GM12878 (cell line): ENCODE data around the gene ANKRD16. TPM values are rescaled to one million over a fixed set of nuclear protein-coding genes. Genes with fewer than 3 reads are reported as not detected.

Experiments used
- ATAC-seq: fragments of 200-7000 bp; cut with Tn5 transposase; 3 replicates; pipeline ENCODE4 v1.9.1; 2020; ENCODE audit warnings: mild to moderate bottlenecking, moderate library complexity
- BruUV-seq: library from RNA; stranded (reverse); fragments of 400-500 nt; replicated peaks from 2 replicates; lab custom pipeline; 2021; lab: Mats Ljungman, UMichigan
- CTCF ChIA-PET: fragments of 300-600 bp; sonication (Branson Sonifier 250); formaldehyde crosslinking; extraction: SDS; loops from one replicate; lab custom pipeline; 2021; ENCODE audit warnings: inconsistent platforms; lab: Yijun Ruan, JAX
- POLR2A ChIA-PET: fragments of 350-600 bp; formaldehyde crosslinking; extraction: SDS; loops from one replicate; lab custom pipeline; 2021; ENCODE audit warnings: inconsistent platforms; lab: Charles Lee
- RAD21 ChIA-PET: fragments of 300-600 bp; sonication (Branson Sonifier 250); formaldehyde crosslinking; loops from one replicate; lab custom pipeline; 2023; ENCODE audit warnings: antibody characterized with exemption; ENCODE audit not compliant: unreplicated experiment; lab: Charles Lee
- SMC1A ChIA-PET: fragments of 300-600 bp; sonication (Branson Sonifier 250); formaldehyde crosslinking; loops from one replicate; lab custom pipeline; 2023; ENCODE audit not compliant: unreplicated experiment, uncharacterized antibody; lab: Charles Lee
- DNase-seq: peaks from one replicate; pipeline ENCODE4 v3.0.0-alpha.2; 2011; ENCODE audit warnings: low read depth, low spot score
- FAIRE-seq: peaks from 3 replicates; lab custom pipeline; 2011; peaks lifted over from hg19 to GRCh38; lab: Jason Lieb, UNC
- H2AFZ ChIP-seq: 2 replicates; pipeline ENCODE4 v1.6.0; 2011; ENCODE audit warnings: low read depth, low read length, control low read depth; ENCODE audit not compliant: control insufficient read depth
- H3K27ac ChIP-seq: 2 replicates; pipeline ENCODE4 v1.5.1; 2011; ENCODE audit warnings: control low read depth; ENCODE audit not compliant: control insufficient read depth, insufficient read depth
- H3K27me3 ChIP-seq, 2 experiments: replicated peaks in 1 of 2; 2 replicates each; pipeline versions ENCODE4 v1.6.0 to v1.6.1; 2011; ENCODE audit warnings: low read length in 1 of 2; ENCODE audit not compliant: control insufficient read depth in 2 of 2, insufficient read depth in 2 of 2
- H3K36me3 ChIP-seq, 2 experiments: 2 replicates each; pipeline ENCODE4 v1.5.1; 2011; ENCODE audit warnings: low read length in 1 of 2; ENCODE audit not compliant: control insufficient read depth in 2 of 2, insufficient read depth in 2 of 2
- H3K4me1 ChIP-seq: 2 replicates; pipeline ENCODE4 v1.6.1; 2011; ENCODE audit warnings: mild to moderate bottlenecking, low read length, moderate library complexity, mixed read lengths; ENCODE audit not compliant: control insufficient read depth, insufficient read depth
- H3K4me2 ChIP-seq: 2 replicates; pipeline ENCODE4 v1.6.0; 2011; ENCODE audit warnings: control low read depth; ENCODE audit not compliant: control insufficient read depth, insufficient read depth
- H3K4me3 ChIP-seq: fragments of 200-600 bp; sonication (generic); 2 replicates; pipeline ENCODE4 v1.5.1; 2016
- H3K79me2 ChIP-seq: 2 replicates; pipeline ENCODE4 v1.6.0; 2011; ENCODE audit warnings: low read length; ENCODE audit not compliant: control insufficient read depth, insufficient read depth
- H3K9ac ChIP-seq: 2 replicates; pipeline ENCODE4 v1.8.0; 2011; ENCODE audit warnings: low read length, control low read depth, mixed read lengths; ENCODE audit not compliant: control insufficient read depth, insufficient read depth
- H3K9me3 ChIP-seq: replicated peaks from 3 replicates; pipeline ENCODE4 v1.5.1; 2011; ENCODE audit warnings: mild to moderate bottlenecking, low read length; ENCODE audit not compliant: control insufficient read depth, insufficient read depth
- H4K20me1 ChIP-seq: 2 replicates; pipeline ENCODE4 v1.6.0; 2011; ENCODE audit not compliant: control insufficient read depth, insufficient read depth
- DPF2 ChIP-seq: fragments of 450-650 bp; IDR thresholded peaks from 2 replicates; pipeline ENCODE4 v1.6.1; 2017; ENCODE audit warnings: mild to moderate bottlenecking
- IKZF1 ChIP-seq: fragments of 450-650 bp; conservative IDR thresholded peaks from 2 replicates; pipeline ENCODE4 v1.6.1; 2017; ENCODE audit warnings: antibody characterized with exemption, mild to moderate bottlenecking
- KLF5 ChIP-seq: fragments of 450-650 bp; IDR thresholded peaks from 2 replicates; pipeline ENCODE4 v1.6.1; 2014; ENCODE audit warnings: mild to moderate bottlenecking; ENCODE audit not compliant: partially characterized antibody
- NKRF ChIP-seq: fragments of 450-650 bp; conservative IDR thresholded peaks from 2 replicates; pipeline ENCODE4 v1.6.1; 2017; ENCODE audit warnings: mild to moderate bottlenecking, moderate library complexity
- PRDM15 ChIP-seq: fragments of 450-650 bp; formaldehyde crosslinking; IDR thresholded peaks from 2 replicates; pipeline ENCODE4 v1.4.0; 2020; ENCODE audit warnings: mild to moderate bottlenecking, moderate library complexity
- RAD21 ChIP-seq: IDR thresholded peaks from 2 replicates; pipeline ENCODE4 v1.6.1; 2011; ENCODE audit warnings: mild to moderate bottlenecking, low read depth, low read length, moderate library complexity; ENCODE audit not compliant: insufficient read depth
- RB1 ChIP-seq: fragments of 450-650 bp; formaldehyde crosslinking; IDR thresholded peaks from 2 replicates; pipeline ENCODE4 v1.6.1; 2017; ENCODE audit warnings: mild to moderate bottlenecking, borderline replicate concordance
- SREBF2 ChIP-seq: IDR thresholded peaks from 2 replicates; pipeline ENCODE4 v1.6.1; 2012; ENCODE audit warnings: mild to moderate bottlenecking, low read length
- STAT3 ChIP-seq: IDR thresholded peaks from 2 replicates; pipeline ENCODE4 v1.6.1; 2011; ENCODE audit warnings: low read depth, low read length, improper control_type of control experiment
- TCF3 ChIP-seq: IDR thresholded peaks from 2 replicates; pipeline ENCODE4 v1.6.1; 2012; ENCODE audit warnings: low read depth, mild to moderate bottlenecking, low read length, borderline replicate concordance; ENCODE audit not compliant: insufficient read depth
- ZBTB40 ChIP-seq: fragments of 450-650 bp; IDR thresholded peaks from 2 replicates; pipeline ENCODE4 v1.6.1; 2016; ENCODE audit warnings: mild to moderate bottlenecking, moderate library complexity, borderline replicate concordance
- WGBS: methylation state at CpG from one replicate; pipeline ENCODE4 v1.1.6; 2016; ENCODE audit warnings: low lambda C conversion rate; ENCODE audit not compliant: insufficient replicate concordance, insufficient coverage; ENCODE audit errors: missing lambda C conversion rate; 5-methylcytosine and 5-hydroxymethylcytosine counted together
- in situ Hi-C: fragments of 300-500 bp; cut with MboI; formaldehyde crosslinking; loops from 9 replicates; pipeline ENCODE4 v1.14.3; 2018; ENCODE audit warnings: mixed read lengths
- intact Hi-C: fragments of 100-400 bp; cut with micrococcal nuclease; formaldehyde crosslinking; loops from one replicate; pipeline ENCODE4 v1.14.2; 2022; ENCODE audit not compliant: unreplicated experiment
- polyA plus RNA-seq, 11 experiments: library from polyadenylated mRNA; depleted of rRNA in 4 of 11; unstranded in 6 of 11; stranded (reverse) in 5 of 11; fragments of >200 nt; fragmentation: Nextera tagmentation in 4 of 11; fragmentation: Illumina TruSeq in 1 of 11; extraction: Ambion mirVana in 4 of 11; extraction: Trizol in 1 of 11; gene quantifications; 1 replicate in 1 of 11; 2 replicates in 10 of 11; pipeline versions ENCODE4 v1.2.1 to v1.2.3, GENCODE V29; 2011 to 2016; ENCODE audit warnings: inconsistent platforms in 2 of 11, missing spikeins in 2 of 11, low read depth in 1 of 11
- total RNA-seq, 4 experiments: library from RNA; depleted of rRNA in 3 of 4; stranded (reverse); fragments of >200 nt in 3 of 4; fragmentation: Illumina TruSeq in 1 of 4; extraction: Trizol in 1 of 4; gene quantifications; 2 replicates each; pipeline versions ENCODE4 v1.2.1 to v1.2.3, GENCODE V29; 2013 to 2021

ANKRD16 gene
- total and polyA plus RNA-seq, 10 of the 15 experiments (the other 5 are each of a cell fraction or from before 2014, with no cell fraction given), result 0.57 to 13.6 (median 4.4) TPM

- TF ChIP-seq PRDM15 (no peak), DPF2 (no peak), TCF3 (no peak)
These were observed 24.0 kb upstream of the ANKRD16 start (continued) for GRCh38 chr10:5913736-5914135.

GRCh38 chr10:5911670-5912069 is 22.0 kb upstream of the ANKRD16 start:
- no peak overlapping the region for H2AFZ ChIP-seq
- ChIA-PET CTCF (no interaction called here), POLR2A (no interaction called here), RAD21 (no interaction called here), SMC1A (no interaction called here)
- FAIRE-seq (no peak), ATAC-seq (no peak), DNase-seq (no peak)
- in situ Hi-C loops (no loop called here), intact Hi-C loops (no loop called here)
- no peak overlapping the region for H3K9ac ChIP-seq
- H3K27me3 ChIP-seq, result no peaks in the 10 kb centered on the region
- H3K36me3 ChIP-seq, result peaks cover 20 to 30% of the 10 kb centered on the region in 2 experiments
- H3K79me2 ChIP-seq, result no peaks in the 10 kb centered on the region
- no peak overlapping the region for H3K27ac ChIP-seq
- H4K20me1 ChIP-seq, result no peaks in the 10 kb centered on the region
- 93% methylated on average over 4 of the region's 4 CpGs for WGBS
- H3K4me3 ChIP-seq, result no peak overlapping the region
- H3K9me3 ChIP-seq, result no peaks in the 10 kb centered on the region
- no peak overlapping the region for H3K4me2 ChIP-seq
- no peaks in the 10 kb centered on the region for H3K4me1 ChIP-seq
- BruUV-seq, result no TSS peak
- TF ChIP-seq NKRF (no peak), RB1 (no peak), STAT3 (no peak), IKZF1 (no peak), ZBTB40 (no peak), RAD21 (no peak), SREBF2 (no peak), KLF5 (no peak)
